Measurements from ENCODE around the gene OR5B17.
"Not testable (repeated sequence)": the region's sequence is repeated elsewhere in the genome, so short reads cannot be mapped to it uniquely, and the experiment has no call there.

OR5B17 gene

DNA sequence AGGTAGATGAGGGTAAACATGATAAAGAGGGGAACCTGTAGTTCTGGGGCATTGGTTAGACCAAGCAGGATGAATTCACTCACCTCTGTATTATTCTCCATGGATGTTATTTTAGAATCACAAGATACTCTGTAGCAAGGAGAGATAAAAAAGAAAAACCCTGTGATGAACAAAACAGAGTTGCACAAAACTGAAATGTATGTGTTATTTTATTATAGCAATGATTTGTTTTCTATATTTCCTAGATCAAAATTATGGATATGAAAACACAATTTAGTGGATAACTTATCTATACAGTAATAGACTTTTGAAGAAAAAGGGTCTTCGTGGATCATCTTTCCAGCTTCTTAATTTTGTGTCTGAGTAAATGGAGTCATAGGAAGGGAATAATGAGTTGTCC, at the start of gene OR5B17:
OR5B17 (minus strand) TSS at position 101 of the 400 bp plus-strand sequence; CDS start at position 101, 0 bp downstream.
- TF ChIP-seq CTCF (conservative IDR thresholded peaks at IDR 0.05; ENCODE audit: low read length), result no peak

GRCh38 chr11:58406774-58407173, 47.9 kb upstream of the OR5B17 start, which contains the start of gene OR5B3:
TSS of gene OR5B3 (minus strand) at chr11:58406874. CDS start at chr11:58403409, 3,465 bp downstream.
- no peak within 1 kb of the TSS for H3K4me3 ChIP-seq (ENCODE audit: low read length)
- DNase-seq (ENCODE audit: low read depth), result no peak
- no peak for TF ChIP-seq CTCF (conservative IDR thresholded peaks at IDR 0.05; ENCODE audit: low read length)

More for the DNA sequence above, at the start of gene OR5B17:
- no peak within 1 kb of the TSS for H3K4me3 ChIP-seq (ENCODE audit: low read length)
- DNase-seq (ENCODE audit: low read depth), result no peak

DNA sequence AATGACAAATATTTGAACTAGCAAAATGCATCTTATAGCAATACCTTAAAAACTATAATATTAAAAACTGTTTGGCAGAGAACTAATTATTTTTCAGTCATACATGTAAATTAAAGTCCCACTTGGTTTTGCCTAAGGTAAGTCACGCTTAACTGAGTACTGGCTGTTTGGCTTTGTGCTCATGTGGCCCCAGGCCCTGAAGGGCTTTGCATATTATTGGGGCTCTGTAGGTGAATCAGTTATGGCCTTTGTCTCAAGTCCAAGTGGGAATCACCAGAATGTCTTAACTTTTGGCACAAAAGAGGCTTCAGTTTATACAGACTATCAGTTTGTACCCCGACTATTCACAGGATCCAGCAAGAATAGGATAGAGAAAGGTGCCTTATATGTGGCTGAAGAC, 40.8 kb upstream of the OR5B17 start:
- DNase-seq (ENCODE audit: low read depth); H3K4me3 ChIP-seq (ENCODE audit: low read length): not testable (repeated sequence)

GRCh38 chr11:58395581-58395980, 36.7 kb upstream of the OR5B17 start:
- TF ChIP-seq CTCF (conservative IDR thresholded peaks at IDR 0.05; ENCODE audit: low read length), result no peak
- H3K4me3 ChIP-seq (ENCODE audit: low read length), result no peak overlapping the region
- peak; percentile 69 for DNase-seq (ENCODE audit: low read depth)

DNA sequence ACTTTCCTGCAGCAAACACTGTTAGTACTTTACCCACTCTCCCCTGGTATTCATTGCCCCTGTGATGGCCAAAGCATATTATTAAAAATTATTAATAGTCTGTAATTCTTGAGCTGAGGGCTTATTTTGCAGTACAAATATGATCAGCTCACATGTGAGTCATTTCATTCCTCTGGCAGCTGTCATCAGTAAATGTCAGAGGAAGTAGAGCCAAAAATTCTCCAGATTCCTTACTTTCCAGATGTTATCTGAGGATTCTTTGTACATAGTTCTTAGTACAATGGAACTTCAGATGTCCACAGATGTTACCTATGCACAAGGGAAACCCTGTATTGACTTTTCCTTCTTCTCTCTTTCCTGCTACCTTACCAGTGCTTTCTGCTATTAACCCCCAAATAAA, 35.3 kb upstream of the OR5B17 start:
- DNase-seq (ENCODE audit: low read depth), result peak; percentile 88
- H3K4me3 ChIP-seq (ENCODE audit: low read length), result no peak overlapping the region
- no peak for TF ChIP-seq CTCF (conservative IDR thresholded peaks at IDR 0.05; ENCODE audit: low read length)

DNA sequence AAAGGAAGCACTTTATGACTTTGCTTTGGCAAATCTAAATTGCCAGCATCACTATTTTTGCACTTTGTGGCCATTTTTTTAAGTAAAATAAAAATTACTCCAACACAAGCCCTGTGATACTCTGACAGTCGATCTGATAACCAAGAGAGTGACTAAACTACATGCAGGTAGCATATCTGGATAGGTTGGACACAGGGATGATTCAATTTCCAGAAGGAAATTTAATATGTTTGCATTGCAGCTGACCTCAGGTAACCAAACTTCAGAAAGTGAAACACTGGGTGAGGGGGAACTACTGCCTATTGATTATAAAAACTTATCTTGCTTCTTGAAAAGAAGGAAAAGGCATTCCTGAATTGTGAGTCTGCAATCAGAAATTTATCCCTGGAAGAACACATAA, 33.9 kb upstream of the OR5B17 start:
- H3K4me3 ChIP-seq (ENCODE audit: low read length), result no peak overlapping the region
- TF ChIP-seq CTCF (conservative IDR thresholded peaks at IDR 0.05; ENCODE audit: low read length), result no peak
- no peak for DNase-seq (ENCODE audit: low read depth)

DNA sequence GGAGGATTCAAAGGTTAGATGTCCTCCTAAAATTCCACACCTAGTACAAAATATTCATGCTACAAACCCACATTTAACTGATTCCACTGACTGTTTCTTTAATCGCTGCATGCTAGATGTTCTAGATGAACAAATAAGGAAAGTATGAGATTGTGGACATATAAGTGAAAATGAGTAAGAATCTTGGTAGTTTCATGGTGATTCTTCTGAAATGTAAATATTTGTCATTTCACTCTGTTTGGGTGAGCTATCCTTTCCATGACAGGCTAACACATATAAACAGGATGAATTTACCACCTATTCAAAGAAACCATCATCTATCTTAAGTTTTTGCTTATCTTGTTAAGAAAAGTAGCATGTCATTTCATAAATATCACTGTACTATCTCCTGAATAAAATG, 33.0 kb upstream of the OR5B17 start:
- peak; percentile 10 for DNase-seq (ENCODE audit: low read depth)
- no peak overlapping the region for H3K4me3 ChIP-seq (ENCODE audit: low read length)
- TF ChIP-seq CTCF (conservative IDR thresholded peaks at IDR 0.05; ENCODE audit: low read length), result no peak

- TF ChIP-seq CTCF (conservative IDR thresholded peaks at IDR 0.05; ENCODE audit: low read length), result no peak
These were observed 31.7 kb upstream of the OR5B17 start for GRCh38 chr11:58390551-58391063.

More at GRCh38 chr11:58390551-58391063, 31.7 kb upstream of the OR5B17 start:
- H3K4me3 ChIP-seq (ENCODE audit: low read length), result no peak overlapping the region
- no peak for DNase-seq (ENCODE audit: low read depth)

Data from AG10803 (cell line).